ENCODE data around the gene MRAP.

Gene MRAP

DNA sequence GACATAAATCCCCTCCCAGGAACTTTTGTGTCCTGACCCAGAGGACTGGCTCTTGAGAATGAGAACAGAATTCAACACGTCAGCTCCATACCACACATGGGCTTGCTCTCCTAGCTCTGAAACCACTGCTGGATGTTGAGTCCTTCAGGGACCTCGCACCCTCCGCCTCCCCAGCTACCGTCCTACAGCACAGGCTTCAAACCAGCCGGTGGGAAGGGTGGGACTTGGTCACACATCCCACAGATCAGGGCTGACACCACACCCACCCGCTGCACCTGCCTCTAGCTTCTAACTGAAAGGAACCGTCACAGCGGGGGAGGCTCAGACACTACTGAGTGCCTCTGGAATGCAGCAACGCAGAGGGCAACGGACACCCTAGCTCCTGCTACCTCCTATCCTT lies 24.0 kb downstream of the MRAP start:
- no peak for DNase-seq (ENCODE audit: low read depth)

DNA sequence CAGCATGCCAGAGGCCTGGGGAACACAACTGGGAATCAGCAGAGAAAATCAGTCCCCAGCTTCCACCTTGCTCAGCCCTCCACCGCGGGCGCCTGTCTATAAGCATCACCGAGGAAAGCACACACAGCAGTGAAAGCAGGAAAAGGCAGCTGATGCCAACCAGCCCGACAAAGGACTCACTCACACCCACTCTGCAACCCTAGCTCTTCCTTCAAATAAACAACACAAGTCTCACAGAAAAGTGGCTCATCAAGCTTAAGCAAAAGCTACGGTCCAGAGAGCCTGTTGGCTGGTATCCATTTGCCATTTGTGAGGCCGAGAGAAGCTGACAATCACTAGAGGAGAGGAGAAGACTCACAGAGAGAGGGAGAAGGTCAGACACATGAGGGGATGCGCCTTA lies 27.1 kb downstream of the MRAP start:
- DNase-seq (ENCODE audit: low read depth) = no peak

GRCh38 chr21:32328595-32328994 lies 29.9 kb downstream of the MRAP start:
- DNase-seq (ENCODE audit: low read depth) = no peak

DNA sequence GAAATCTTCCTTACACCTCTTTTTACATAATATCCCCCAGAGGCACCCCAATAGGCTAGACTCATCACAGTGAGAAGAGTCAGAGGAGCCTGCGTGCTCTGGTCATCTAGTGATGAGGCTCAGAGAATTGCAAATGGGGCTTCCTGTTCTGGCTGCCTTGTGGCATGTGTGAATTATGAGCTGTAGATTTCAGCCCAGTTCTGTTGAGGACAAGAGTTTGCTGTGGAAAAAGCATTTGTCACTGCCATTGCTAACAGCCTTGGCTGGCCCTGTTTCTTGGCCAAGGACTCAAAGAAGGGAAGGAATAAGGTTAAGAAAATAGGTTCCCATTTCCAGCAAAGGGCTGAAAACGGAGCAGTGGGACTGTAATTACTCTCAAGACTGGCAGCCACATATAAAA lies 30.7 kb downstream of the MRAP start:
- DNase-seq (ENCODE audit: low read depth) = no peak

GRCh38 chr21:32329776-32330175 lies 31.1 kb downstream of the MRAP start:
- no peak for DNase-seq (ENCODE audit: low read depth)

GRCh38 chr21:32330784-32331311 lies 32.2 kb downstream of the MRAP start:
- no peak for DNase-seq (ENCODE audit: low read depth)

DNA sequence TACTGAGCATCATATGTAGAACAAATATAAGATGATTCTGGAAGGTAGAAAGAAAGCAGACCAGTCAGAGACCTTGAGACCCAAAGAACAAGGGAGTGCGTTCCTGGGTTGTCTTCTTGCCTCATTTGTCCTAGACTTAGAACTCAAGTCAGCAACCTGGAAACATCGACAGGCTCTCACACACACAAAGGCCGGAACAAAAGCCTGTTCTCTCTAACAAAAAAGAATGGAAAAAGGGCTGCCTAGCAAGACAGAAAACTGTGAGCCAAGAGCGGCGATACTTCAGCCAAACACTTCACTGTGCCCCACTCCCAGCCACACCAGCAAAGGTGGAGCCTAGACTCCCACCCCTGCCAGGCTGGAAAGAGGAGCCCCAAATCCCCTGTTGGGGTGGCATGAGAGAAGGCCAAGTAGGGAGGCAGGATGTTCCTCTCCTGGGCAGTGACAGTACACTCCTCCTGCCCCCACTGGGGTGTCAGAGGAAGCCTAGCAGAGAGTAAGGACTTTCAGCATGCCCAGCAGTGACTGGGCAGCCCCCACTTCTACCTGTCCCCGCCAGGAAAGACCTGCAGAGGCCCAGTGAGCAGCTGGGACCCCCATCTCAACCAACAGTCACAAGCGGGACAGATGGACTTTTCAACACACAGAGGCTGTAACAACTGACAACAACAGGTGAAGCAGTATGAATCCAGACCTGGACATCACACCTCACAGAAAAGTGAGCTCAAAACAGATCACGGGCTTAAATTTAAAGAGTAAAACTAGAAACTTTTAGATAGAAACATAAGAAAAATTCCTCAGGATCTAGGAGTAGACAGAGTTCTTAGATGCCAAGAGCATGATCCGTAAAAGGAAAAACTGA lies 33.0 kb downstream of the MRAP start:
- no peak for DNase-seq (ENCODE audit: low read depth)

DNA sequence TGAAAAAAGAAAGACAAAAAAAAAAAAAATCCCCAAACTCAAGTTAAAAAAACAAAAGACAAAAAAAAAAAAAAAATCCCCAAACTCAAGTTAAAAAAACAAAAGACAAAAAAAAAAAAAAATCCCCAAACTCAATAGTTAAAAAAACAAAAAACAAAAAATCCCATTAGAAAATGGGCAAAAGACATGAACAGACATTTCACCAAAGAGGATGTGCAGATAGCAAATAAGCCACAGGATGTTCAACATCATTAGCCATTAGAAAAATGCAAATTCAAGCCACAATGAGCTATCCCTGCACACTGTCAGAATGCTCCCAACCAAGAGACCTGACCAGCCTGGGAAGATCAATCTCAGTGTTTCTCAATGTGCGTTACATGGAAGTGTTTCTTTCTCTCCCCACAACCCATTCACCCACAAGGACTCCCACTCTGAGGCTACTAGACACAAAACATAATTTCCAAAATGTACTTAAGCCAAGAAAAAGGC lies 33.9 kb downstream of the MRAP start:
- no peak for DNase-seq (ENCODE audit: low read depth)

- DNase-seq (ENCODE audit: low read depth) = no peak
Observed at GRCh38 chr21:32333953-32334673, 35.5 kb downstream of the MRAP start.

GRCh38 chr21:32334980-32335531 lies 36.4 kb downstream of the MRAP start:
- DNase-seq (ENCODE audit: low read depth) = no peak

- no peak for DNase-seq (ENCODE audit: low read depth)
Observed at GRCh38 chr21:32335601-32336575, 37.2 kb downstream of the MRAP start.

DNA sequence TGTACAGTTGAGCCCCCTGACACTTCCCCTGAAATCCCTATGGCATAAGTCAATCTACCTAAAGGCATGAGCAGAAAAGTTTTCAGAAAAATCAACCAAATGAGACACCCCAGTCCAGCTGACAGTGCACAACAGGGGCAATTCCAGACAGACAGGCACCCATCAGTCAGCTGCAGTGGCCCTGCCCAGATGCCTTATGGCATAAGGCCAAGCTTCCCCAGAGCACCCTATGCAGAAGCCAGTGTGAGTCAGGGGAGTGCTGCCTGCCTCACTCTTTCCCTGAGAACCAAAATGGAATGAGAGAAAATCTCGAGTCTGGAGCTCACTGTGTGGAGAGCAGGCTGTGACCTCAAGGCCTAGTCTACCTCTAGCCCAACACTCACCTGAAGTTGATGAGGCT lies 38.1 kb downstream of the MRAP start:
- peak; percentile 8 for DNase-seq (ENCODE audit: low read depth)

GRCh38 chr21:32337206-32337605 lies 38.6 kb downstream of the MRAP start:
- no peak for DNase-seq (ENCODE audit: low read depth)

DNA sequence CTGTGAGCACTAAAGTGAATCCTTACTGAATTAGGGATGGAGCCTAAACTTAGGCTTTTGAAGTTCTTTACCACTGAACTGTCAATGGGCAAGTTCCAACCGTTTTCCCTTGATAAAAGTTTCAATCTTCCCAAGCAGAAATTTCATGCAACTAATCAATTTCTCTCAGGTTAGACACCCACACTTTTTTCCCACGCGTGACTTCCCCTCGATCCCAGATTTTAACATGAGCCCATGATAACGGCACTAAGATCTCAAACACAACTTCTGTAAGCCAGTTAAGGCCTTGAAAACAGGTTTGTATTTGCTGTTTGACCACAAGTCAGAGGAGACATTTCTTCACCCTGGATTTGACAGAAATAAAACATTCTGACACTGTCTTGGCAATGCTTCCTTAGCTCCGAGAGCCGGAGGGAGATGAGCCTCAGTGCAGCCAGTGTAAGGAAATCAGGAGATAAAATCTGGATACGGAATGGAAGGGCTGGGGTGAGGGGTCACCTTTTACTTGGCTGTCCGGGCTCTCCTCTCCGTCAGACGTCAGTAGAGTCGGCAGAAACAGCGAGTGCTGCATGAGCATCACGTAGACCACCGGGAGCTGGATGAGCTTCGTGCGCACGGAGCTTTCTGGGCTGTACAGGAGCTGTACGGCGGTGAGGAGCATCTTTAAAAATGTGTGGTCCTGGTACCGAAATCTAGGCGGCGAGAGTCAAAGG lies 39.7 kb downstream of the MRAP start:
- no peak for DNase-seq (ENCODE audit: low read depth)

DNA sequence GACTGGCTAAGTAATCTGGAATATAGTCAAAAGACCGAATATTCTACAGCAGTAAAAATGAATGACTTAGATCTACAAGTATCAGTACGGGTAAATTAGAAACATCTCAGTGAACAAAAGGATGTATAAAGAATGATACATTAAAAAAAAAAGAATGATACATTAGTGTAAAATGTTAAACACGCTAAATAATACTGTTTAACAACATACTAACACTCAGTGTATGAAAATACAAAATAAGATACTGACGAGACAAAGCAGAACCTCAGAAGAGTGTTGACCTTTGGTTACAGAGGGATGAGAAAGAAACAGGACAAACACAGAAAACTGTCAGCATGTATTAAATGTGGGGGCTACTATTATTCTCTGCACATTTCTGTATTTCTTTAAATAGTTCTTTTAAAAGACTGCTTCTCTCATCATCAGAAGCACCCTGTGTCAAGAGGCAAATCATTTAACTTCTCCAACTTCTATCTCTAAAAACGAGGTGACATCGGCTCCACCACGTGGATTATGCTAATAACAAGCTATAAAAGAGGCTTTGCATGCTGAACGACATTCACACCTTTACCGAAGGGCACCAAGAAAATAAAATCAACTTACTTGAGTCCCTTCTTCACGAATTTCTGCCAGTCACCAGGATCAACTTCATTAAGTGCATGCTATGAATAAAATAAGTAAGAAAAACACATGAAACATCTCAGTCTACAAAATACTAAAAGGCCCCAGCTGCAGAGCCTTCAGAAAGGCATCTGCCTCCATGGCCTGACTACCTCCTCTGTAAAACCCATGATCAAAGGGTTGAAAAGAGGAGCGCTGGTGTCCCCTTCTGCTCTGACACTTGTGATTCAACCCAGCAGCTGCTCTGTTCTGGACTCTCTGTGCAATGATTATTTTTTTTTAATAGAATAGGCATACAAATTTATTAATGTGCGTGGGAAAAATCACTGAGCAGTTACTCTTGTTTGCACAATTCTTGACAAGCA lies 42.5 kb downstream of the MRAP start:
- no peak for DNase-seq (ENCODE audit: low read depth)

- DNase-seq (ENCODE audit: low read depth) = no peak
Observed at GRCh38 chr21:32346951-32347350, 48.3 kb downstream of the MRAP start.

DNA sequence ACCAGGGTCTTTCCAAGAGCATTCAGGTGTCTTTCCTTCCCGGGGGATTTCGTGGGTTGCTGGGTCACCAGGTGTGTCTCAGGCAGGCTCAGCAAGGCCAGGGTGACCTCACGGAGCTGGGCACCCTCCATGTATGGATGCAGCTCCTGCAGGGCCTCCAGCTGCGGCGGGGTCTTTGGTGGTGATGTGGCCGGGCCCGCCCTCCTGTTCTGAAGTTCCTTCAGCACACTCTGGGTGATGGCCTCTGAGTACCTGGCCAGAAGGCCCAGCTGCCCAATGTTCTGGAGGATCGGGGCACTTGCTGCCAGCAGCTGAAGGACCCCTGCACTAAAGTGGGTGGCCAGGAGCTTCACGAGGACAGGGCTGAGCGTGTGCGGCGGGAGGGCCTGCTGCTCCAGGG lies 48.7 kb downstream of the MRAP start:
- no peak for DNase-seq (ENCODE audit: low read depth)

GRCh38 chr21:32347977-32348376 lies 49.3 kb downstream of the MRAP start:
- DNase-seq (ENCODE audit: low read depth) = no peak

DNA sequence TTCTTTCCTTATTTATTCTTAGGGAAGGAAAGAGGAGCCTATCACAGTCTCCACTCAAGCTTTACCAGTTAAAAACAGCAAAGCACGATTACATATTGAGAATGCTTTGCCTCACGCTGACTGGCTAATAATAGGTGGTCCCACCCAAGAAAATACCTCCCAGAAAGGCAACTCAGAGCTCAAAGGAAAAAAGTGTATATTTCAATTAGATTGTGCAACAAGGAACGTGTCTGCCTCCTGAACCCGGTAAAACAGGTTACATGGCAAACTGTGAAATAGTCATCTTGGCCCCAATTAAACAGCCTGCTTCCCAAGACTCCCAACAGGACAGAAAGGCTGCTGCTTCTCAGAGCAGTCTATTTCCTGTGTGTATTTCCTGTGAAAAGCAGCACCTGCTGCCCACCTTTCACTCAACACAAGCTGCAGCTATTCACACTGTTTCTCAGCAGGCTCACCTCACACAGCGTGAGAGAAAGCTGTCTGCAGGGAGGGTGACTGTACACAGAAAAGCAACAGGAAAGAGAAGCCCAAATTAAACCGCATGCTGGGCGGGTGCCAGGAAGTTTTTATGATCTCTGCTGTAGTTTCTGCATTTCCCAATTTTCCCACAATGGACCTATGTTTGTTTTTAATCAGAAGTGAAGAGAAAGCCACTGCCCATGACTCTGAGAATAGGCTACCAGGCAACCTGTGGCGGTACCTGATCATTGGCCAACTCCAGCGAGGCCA lies 50.1 kb downstream of the MRAP start:
- DNase-seq (ENCODE audit: low read depth) = no peak

All from fibroblast of the conjunctiva (primary cell).